Panc1 (cell line): ENCODE data around the gene GIPC3. TPM values are rescaled to one million over a fixed set of nuclear protein-coding genes. Genes with fewer than 3 reads are reported as not detected.

Experiments
- ATAC-seq: fragments of 200-7000 bp; cut with Tn5 transposase; 2 replicates; pipeline ENCODE4 v1.9.1; 2020; ENCODE audit warnings: mild to moderate bottlenecking, moderate library complexity
- BruUV-seq: library from RNA; stranded (reverse); fragments of 400-500 nt; replicated peaks from 2 replicates; lab custom pipeline; 2021; lab: Mats Ljungman, UMichigan
- CTCF ChIA-PET: fragments of 300-600 bp; sonication (Branson Sonifier 250); formaldehyde crosslinking; loops from one replicate; lab custom pipeline; 2022; ENCODE audit warnings: antibody characterized with exemption; lab: Charles Lee
- POLR2A ChIA-PET: fragments of 300-600 bp; sonication (Branson Sonifier 250); formaldehyde crosslinking; loops from one replicate; lab custom pipeline; 2022; ENCODE audit warnings: antibody characterized with exemption; lab: Charles Lee
- DNase-seq: peaks from one replicate; pipeline ENCODE4 v3.0.0-alpha.2; 2010; ENCODE audit warnings: low read depth, low spot score
- H3K27ac ChIP-seq: 2 replicates; pipeline ENCODE4 v1.5.1; 2011; ENCODE audit warnings: mild to moderate bottlenecking, low read length, inconsistent platforms
- H3K27me3 ChIP-seq: fragments of 200-500 bp; sonication (Bioruptor generic); 2 replicates; pipeline ENCODE4 v1.6.0; 2014; ENCODE audit warnings: low read length, inconsistent platforms; ENCODE audit not compliant: control insufficient read depth, insufficient read depth
- H3K36me3 ChIP-seq: fragments of 200-500 bp; sonication (Bioruptor generic); 2 replicates; pipeline ENCODE4 v1.5.1; 2014; ENCODE audit warnings: inconsistent platforms, mild to moderate bottlenecking, low read length, moderate library complexity; ENCODE audit not compliant: control insufficient read depth, insufficient read depth
- H3K4me1 ChIP-seq: 2 replicates; pipeline ENCODE4 v1.5.1; 2011; ENCODE audit warnings: inconsistent platforms, mild to moderate bottlenecking, low read length, moderate library complexity; ENCODE audit not compliant: control insufficient read depth, insufficient read depth
- H3K4me3 ChIP-seq, 2 experiments: 2 replicates each; pipeline ENCODE4 v1.5.1; 2011 to 2012; ENCODE audit warnings: low read depth in 2 of 2, low read length in 2 of 2, mild to moderate bottlenecking in 2 of 2, inconsistent platforms in 1 of 2, moderate library complexity in 1 of 2
- H3K9me3 ChIP-seq: fragments of 200-500 bp; sonication (Bioruptor generic); 2 replicates; pipeline ENCODE4 v1.5.1; 2014; ENCODE audit warnings: low read depth, mild to moderate bottlenecking, inconsistent platforms, low read length, moderate library complexity; ENCODE audit not compliant: control insufficient read depth, insufficient read depth
- CTCF ChIP-seq: fragments of 450-650 bp; IDR thresholded peaks from 2 replicates; pipeline ENCODE4 v1.5.1; 2017; ENCODE audit warnings: mild to moderate bottlenecking
- POLR2AphosphoS5 ChIP-seq: IDR thresholded peaks from 2 replicates; pipeline ENCODE4 v1.6.1; 2012; ENCODE audit warnings: mild to moderate bottlenecking, low read depth, low read length, moderate library complexity
- REST ChIP-seq, 2 experiments: IDR thresholded peaks; 2 replicates each; pipeline ENCODE4 v1.6.1; 2011 to 2012; ENCODE audit warnings: low read depth in 2 of 2, control low read depth in 1 of 2, low read length in 1 of 2, mild to moderate bottlenecking in 1 of 2, moderate library complexity in 1 of 2; ENCODE audit not compliant: insufficient read depth in 1 of 2
- SIN3A ChIP-seq: IDR thresholded peaks from 2 replicates; pipeline ENCODE4 v1.6.1; 2012; ENCODE audit warnings: low read depth, mild to moderate bottlenecking, low read length, moderate library complexity, borderline replicate concordance; ENCODE audit not compliant: insufficient read depth
- TCF7L2 ChIP-seq: IDR thresholded peaks from 2 replicates; pipeline ENCODE4 v1.6.1; 2011; ENCODE audit warnings: mild to moderate bottlenecking, low read depth, low read length, inconsistent platforms
- in situ Hi-C: cut with HindIII; loops from 2 replicates; pipeline ENCODE4 v1.10.0; 2016; ENCODE audit warnings: low sequenced_read_pairs, low pct_unique_long_range_greater_than_20kb
- intact Hi-C: fragments of 100-400 bp; cut with micrococcal nuclease; formaldehyde crosslinking; loops from one replicate; pipeline ENCODE4 v1.10.0; 2022; ENCODE audit not compliant: unreplicated experiment
- total RNA-seq: library from RNA; stranded (reverse); gene quantifications from one replicate; pipeline ENCODE4 v1.2.1, GENCODE V29; 2021; ENCODE audit not compliant: unreplicated experiment

Gene GIPC3
- total RNA-seq, 1 experiment from 2014 or later, result 0.92 TPM

GRCh38 chr19:3576696-3577443, 8.4 kb upstream of the GIPC3 start:
- ATAC-seq, result no peak
- no peak for DNase-seq
- ChIA-PET POLR2A (no interaction called here), CTCF (interaction anchor here (0.6 kb wide), 1 partner anchor 1192 kb away, joined by 7 read pairs; no protein-coding TSS in a partner anchor)
- Histone ChIP-seq H3K27ac (no peak overlapping the region), H3K9me3 (no peaks in the 10 kb centered on the region), H3K27me3 (no peaks in the 10 kb centered on the region), H3K36me3 (peaks cover 4% of the 10 kb centered on the region; the same call in 1 of the 2 replicates), H3K4me1 (no peaks in the 10 kb centered on the region), H3K4me3 (no peak overlapping the region)
- no peak for TF ChIP-seq TCF7L2
- TF ChIP-seq REST (IDR thresholded peaks at IDR 0.05; ENCODE audit: insufficient read depth in 1 of 2, low read depth in 2 of 2, low read length in 1 of 2), result no peak
- TF ChIP-seq POLR2AphosphoS5, result no peak
- no peak for TF ChIP-seq CTCF
- no peak for TF ChIP-seq SIN3A
- intact Hi-C loops, result no loop called here
- no TSS peak for BruUV-seq
- in situ Hi-C loops, result no loop called here

- no peak for DNase-seq
- no TSS peak for BruUV-seq
- TF ChIP-seq SIN3A (no peak), TCF7L2 (no peak), CTCF (no peak), POLR2AphosphoS5 (no peak), REST (IDR thresholded peaks at IDR 0.05; ENCODE audit: insufficient read depth in 1 of 2, low read depth in 2 of 2, low read length in 1 of 2) (no peak)
- CTCF ChIA-PET, result no interaction called here
- Histone ChIP-seq H3K36me3 (peaks cover 4% of the 10 kb centered on the region; the same call in 1 of the 2 replicates), H3K4me3 (no peak overlapping the region), H3K9me3 (no peaks in the 10 kb centered on the region), H3K27ac (no peak overlapping the region), H3K4me1 (no peaks in the 10 kb centered on the region), H3K27me3 (no peaks in the 10 kb centered on the region)
- POLR2A ChIA-PET, result no interaction called here
- in situ Hi-C loops, result no loop called here
- no peak for ATAC-seq
- intact Hi-C loops, result no loop called here
These were observed 7.4 kb upstream of the GIPC3 start for GRCh38 chr19:3577723-3578344.
